22Rv1 (cell line): Measurements from ENCODE around the gene TRIM59.

Source experiments
- H3K27ac ChIP-seq: fragments of 450-650 bp; 2 replicates; pipeline ENCODE4 v1.5.1; 2017
- CTCF ChIP-seq: fragments of 450-650 bp; IDR thresholded peaks from 2 replicates; pipeline ENCODE4 v1.5.1; 2017; ENCODE audit warnings: mild to moderate bottlenecking
- ZFX ChIP-seq: fragments of 450-650 bp; IDR thresholded peaks from 2 replicates; pipeline ENCODE4 v1.6.1; 2017; ENCODE audit warnings: antibody characterized with exemption, borderline replicate concordance

The TRIM59 gene

DNA sequence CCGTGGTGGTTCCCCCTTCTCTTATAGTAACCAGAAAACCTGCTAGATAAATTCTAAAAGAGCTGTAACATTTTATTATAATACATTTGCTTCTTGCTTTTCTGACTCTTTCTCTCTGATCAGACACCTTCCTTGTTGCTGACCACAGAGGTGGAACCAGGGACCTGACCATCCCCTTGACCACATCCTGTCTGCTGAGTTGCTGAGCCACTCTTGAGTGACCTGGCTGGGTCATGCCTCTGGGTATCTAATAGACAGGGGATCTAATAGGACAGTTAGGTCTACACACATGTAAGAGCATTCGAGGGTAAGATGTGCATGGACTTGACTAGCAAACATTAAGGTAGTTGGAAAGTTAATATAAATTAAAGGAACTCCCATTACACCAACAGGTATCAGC is 22.8 kb upstream of the TRIM59 start:
- H3K27ac ChIP-seq: no peak overlapping the region
- TF ChIP-seq ZFX (no peak), CTCF (no peak)

GRCh38 chr3:160471892-160472291 is 22.3 kb upstream of the TRIM59 start:
- TF ChIP-seq CTCF (no peak), ZFX (no peak)
- H3K27ac ChIP-seq: no peak overlapping the region

GRCh38 chr3:160470181-160470580 is 20.6 kb upstream of the TRIM59 start:
- H3K27ac ChIP-seq: no peak overlapping the region
- TF ChIP-seq ZFX (no peak), CTCF (no peak)

GRCh38 chr3:160464971-160465370 is 15.4 kb upstream of the TRIM59 start:
- no peak for TF ChIP-seq ZFX
- no peak for TF ChIP-seq CTCF
- H3K27ac ChIP-seq: no peak overlapping the region

- H3K27ac ChIP-seq: no peak overlapping the region
- no peak for TF ChIP-seq ZFX
- TF ChIP-seq CTCF: no peak
Observed at GRCh38 chr3:160464321-160464720, 14.7 kb upstream of the TRIM59 start.

- TF ChIP-seq CTCF: no peak
- TF ChIP-seq ZFX: no peak
- H3K27ac ChIP-seq: no peak overlapping the region
Observed at GRCh38 chr3:160460033-160460432, 10.4 kb upstream of the TRIM59 start.

- no peak overlapping the region for H3K27ac ChIP-seq
- TF ChIP-seq ZFX: no peak
- TF ChIP-seq CTCF: no peak
Observed at GRCh38 chr3:160459450-160459970, 9.9 kb upstream of the TRIM59 start.
